Central memory CD4-positive, alpha-beta T cell (primary cell): Measurements from ENCODE around the gene STX7.
A peak's percentile ranks its signal among the peaks of the same experiment; 100 is the strongest.
"Not testable (repeated sequence)": the region's sequence is repeated elsewhere in the genome, so short reads cannot be mapped to it uniquely, and the experiment has no call there.

Experiments
- DNase-seq: peaks from one replicate; pipeline ENCODE4 v3.0.0; 2022
- total RNA-seq, 3 experiments: gene quantifications; one replicate each; lab custom pipeline; 2026; lab: John Stamatoyannopoulos, UW

The STX7 gene
- total RNA-seq, result 21.3 to 57.8 (median 44.8) reads per million in 3 experiments

GRCh38 chr6:132512638-132513632, at the start of gene STX7:
Gene STX7 (minus strand): TSS chr6:132513116. CDS start chr6:132503530, 9,586 bp downstream.
- peak; percentile 86 for DNase-seq

- DNase-seq, result not testable (repeated sequence)
Observed at GRCh38 chr6:132560087-132560486, 47.2 kb upstream of the STX7 start.

- DNase-seq, result no peak
Observed at GRCh38 chr6:132552372-132552771, 39.5 kb upstream of the STX7 start, which contains the start of gene TAAR8. Gene TAAR8 (plus strand): TSS chr6:132552672. CDS start chr6:132552693, 21 bp downstream.

- no peak for DNase-seq
Observed at GRCh38 chr6:132551214-132551613, 38.3 kb upstream of the STX7 start.

GRCh38 chr6:132548746-132549463, 36.0 kb upstream of the STX7 start:
- DNase-seq, result no peak

GRCh38 chr6:132544826-132545225, 31.9 kb upstream of the STX7 start:
- DNase-seq, result no peak

- DNase-seq, result no peak
Observed at GRCh38 chr6:132537977-132538376, 25.1 kb upstream of the STX7 start, which contains the start of gene TAAR9. Gene TAAR9 (plus strand): TSS chr6:132538277. CDS start chr6:132538290, 13 bp downstream.

GRCh38 chr6:132537145-132537544, 24.2 kb upstream of the STX7 start:
- DNase-seq, result no peak

GRCh38 chr6:132534546-132534945, 21.6 kb upstream of the STX7 start:
- not testable (repeated sequence) for DNase-seq

- peak; percentile 54 for DNase-seq
Observed at GRCh38 chr6:132530293-132530974, 17.5 kb upstream of the STX7 start.

- no peak for DNase-seq
Observed at GRCh38 chr6:132527791-132528190, 14.9 kb upstream of the STX7 start.

GRCh38 chr6:132526461-132526860, 13.5 kb upstream of the STX7 start:
- no peak for DNase-seq

- no peak for DNase-seq
Observed at GRCh38 chr6:132525866-132526265, 12.9 kb upstream of the STX7 start.

GRCh38 chr6:132524646-132525045, 11.7 kb upstream of the STX7 start:
- no peak for DNase-seq

- no peak for DNase-seq
Observed at GRCh38 chr6:132520953-132521352, 8.0 kb upstream of the STX7 start.

GRCh38 chr6:132515386-132515785, 2.5 kb upstream of the STX7 start:
- DNase-seq, result no peak

- no peak for DNase-seq
Observed at GRCh38 chr6:132513831-132514545, 1.1 kb upstream of the STX7 start.

GRCh38 chr6:132512342-132512637, 626 bp downstream of the STX7 start:
- DNase-seq, result no peak

- DNase-seq, result no peak
Observed at GRCh38 chr6:132511831-132512220, 1.1 kb downstream of the STX7 start.

- no peak for DNase-seq
Observed at GRCh38 chr6:132511210-132511830, 1.6 kb downstream of the STX7 start.

- DNase-seq, result no peak
Observed at GRCh38 chr6:132506869-132507808, 5.8 kb downstream of the STX7 start.
